Activated T-helper 1 cell treated with anti-CD3 and anti-CD28 coated beads, Interleukin-12 subunit alpha, Interleukin-12 subunit beta, Interleukin-2, Interleukin-4 antibody, amounts not matched to agents 30 ng/mL and 10 ng/mL and 1 ng/mL, durations not matched to agents 14 hours and 24 hours and 36 hours (primary cell): Measurements from ENCODE around the gene PLA2G2E. TPM values are rescaled to one million over a fixed set of nuclear protein-coding genes. Genes with fewer than 3 reads are reported as not detected.

Experiments
- DNase-seq: peaks from one replicate; pipeline ENCODE4 v3.0.0; 2021; ENCODE audit warnings: low spot score
- H3K27ac Mint-ChIP-seq: one replicate; pipeline ENCODE4 v1.8.0; 2021; ENCODE audit warnings: mild to moderate bottlenecking, mixed read lengths
- H3K27me3 Mint-ChIP-seq: one replicate; pipeline ENCODE4 v1.8.0; 2022; ENCODE audit warnings: mild to moderate bottlenecking, moderate library complexity, mixed read lengths; ENCODE audit not compliant: insufficient read depth
- H3K36me3 Mint-ChIP-seq: one replicate; pipeline ENCODE4 v1.8.0; 2021; ENCODE audit warnings: low read depth, mixed read lengths
- H3K4me1 Mint-ChIP-seq: one replicate; pipeline ENCODE4 v1.8.0; 2021; ENCODE audit warnings: low read depth, mixed read lengths
- H3K4me3 Mint-ChIP-seq: one replicate; pipeline ENCODE4 v1.8.0; 2021; ENCODE audit warnings: mild to moderate bottlenecking, moderate library complexity, mixed read lengths
- H3K9me3 Mint-ChIP-seq: one replicate; pipeline ENCODE4 v1.8.0; 2021; ENCODE audit warnings: mixed read lengths
- intact Hi-C: fragments of 100-400 bp; cut with micrococcal nuclease; formaldehyde crosslinking; loops from one replicate; pipeline ENCODE4 v1.15.1; 2024
- total RNA-seq: library from RNA; stranded (reverse); gene quantifications from 2 replicates; pipeline ENCODE4 v1.2.3, GENCODE V29; 2022

PLA2G2E gene
- total RNA-seq = not detected in 2 replicates

GRCh38 chr1:19923137-19923952, at the start of gene PLA2G2E:
PLA2G2E (minus strand) TSS chr1:19923617; CDS start chr1:19923559, 58 bp downstream.
- DNase-seq = no peak
- Mint-ChIP-seq H3K27me3 (peaks cover 5% of the 10 kb centered on the region), H3K4me3 (no peak within 1 kb of the TSS), H3K4me1 (no peaks in the 10 kb centered on the region), H3K36me3 (no peaks in the 10 kb centered on the region), H3K27ac (no peak within 1 kb of the TSS), H3K9me3 (no peaks in the 10 kb centered on the region)
- intact Hi-C loops = no loop called here

- no peak overlapping the region for H3K27ac Mint-ChIP-seq
- DNase-seq = no peak
- peaks cover 28% of the 10 kb centered on the region for H3K27me3 Mint-ChIP-seq
- H3K9me3 Mint-ChIP-seq = no peaks in the 10 kb centered on the region
- intact Hi-C loops = no loop called here
- no peak overlapping the region for H3K4me3 Mint-ChIP-seq
- H3K36me3 Mint-ChIP-seq = no peaks in the 10 kb centered on the region
- no peaks in the 10 kb centered on the region for H3K4me1 Mint-ChIP-seq
Observed at GRCh38 chr1:19971664-19972063, 48.2 kb upstream of the PLA2G2E start.

- Mint-ChIP-seq H3K9me3 (no peaks in the 10 kb centered on the region), H3K4me3 (no peak overlapping the region), H3K36me3 (no peaks in the 10 kb centered on the region), H3K27me3 (peaks cover 25% of the 10 kb centered on the region), H3K4me1 (no peaks in the 10 kb centered on the region), H3K27ac (no peak overlapping the region)
- DNase-seq = no peak
- intact Hi-C loops = no loop called here
Observed at GRCh38 chr1:19969898-19970660, 46.7 kb upstream of the PLA2G2E start.

GRCh38 chr1:19967808-19968207, 44.4 kb upstream of the PLA2G2E start:
- Mint-ChIP-seq H3K27me3 (peaks cover 17% of the 10 kb centered on the region), H3K4me3 (no peak overlapping the region), H3K36me3 (no peaks in the 10 kb centered on the region), H3K27ac (no peak overlapping the region), H3K9me3 (no peaks in the 10 kb centered on the region), H3K4me1 (no peaks in the 10 kb centered on the region)
- DNase-seq = no peak
- intact Hi-C loops = no loop called here

- intact Hi-C loops = no loop called here
- DNase-seq = no peak
- H3K9me3 Mint-ChIP-seq = no peaks in the 10 kb centered on the region
- H3K27ac Mint-ChIP-seq = no peak overlapping the region
- no peaks in the 10 kb centered on the region for H3K36me3 Mint-ChIP-seq
- H3K27me3 Mint-ChIP-seq = peaks cover 10% of the 10 kb centered on the region
- H3K4me1 Mint-ChIP-seq = no peaks in the 10 kb centered on the region
- H3K4me3 Mint-ChIP-seq = no peak overlapping the region
Observed at GRCh38 chr1:19964542-19964941, 41.1 kb upstream of the PLA2G2E start.

GRCh38 chr1:19963636-19964035, 40.2 kb upstream of the PLA2G2E start:
- Mint-ChIP-seq H3K27me3 (peaks cover 8% of the 10 kb centered on the region), H3K9me3 (no peaks in the 10 kb centered on the region), H3K27ac (no peak overlapping the region), H3K36me3 (no peaks in the 10 kb centered on the region), H3K4me3 (no peak overlapping the region), H3K4me1 (no peaks in the 10 kb centered on the region)
- DNase-seq = no peak
- intact Hi-C loops = no loop called here

GRCh38 chr1:19960591-19960990, 37.2 kb upstream of the PLA2G2E start:
- H3K4me1 Mint-ChIP-seq = no peaks in the 10 kb centered on the region
- no peaks in the 10 kb centered on the region for H3K27me3 Mint-ChIP-seq
- H3K9me3 Mint-ChIP-seq = no peaks in the 10 kb centered on the region
- intact Hi-C loops = no loop called here
- H3K4me3 Mint-ChIP-seq = no peak overlapping the region
- DNase-seq = no peak
- H3K36me3 Mint-ChIP-seq = no peaks in the 10 kb centered on the region
- H3K27ac Mint-ChIP-seq = no peak overlapping the region

GRCh38 chr1:19957779-19958178, 34.4 kb upstream of the PLA2G2E start:
- Mint-ChIP-seq H3K27ac (no peak overlapping the region), H3K36me3 (no peaks in the 10 kb centered on the region), H3K9me3 (no peaks in the 10 kb centered on the region), H3K4me1 (no peaks in the 10 kb centered on the region), H3K4me3 (no peak overlapping the region), H3K27me3 (peaks cover 7% of the 10 kb centered on the region)
- intact Hi-C loops = no loop called here
- DNase-seq = no peak

GRCh38 chr1:19955534-19956170, 32.2 kb upstream of the PLA2G2E start:
- Mint-ChIP-seq H3K4me1 (no peaks in the 10 kb centered on the region), H3K27me3 (peaks cover 7% of the 10 kb centered on the region), H3K27ac (no peak overlapping the region), H3K36me3 (no peaks in the 10 kb centered on the region), H3K4me3 (no peak overlapping the region), H3K9me3 (no peaks in the 10 kb centered on the region)
- no peak for DNase-seq
- intact Hi-C loops = no loop called here

GRCh38 chr1:19954059-19954458, 30.6 kb upstream of the PLA2G2E start:
- Mint-ChIP-seq H3K36me3 (no peaks in the 10 kb centered on the region), H3K9me3 (no peaks in the 10 kb centered on the region), H3K4me1 (no peaks in the 10 kb centered on the region), H3K27me3 (peaks cover 7% of the 10 kb centered on the region), H3K27ac (no peak overlapping the region), H3K4me3 (no peak overlapping the region)
- DNase-seq = no peak
- intact Hi-C loops = no loop called here

- intact Hi-C loops = no loop called here
- Mint-ChIP-seq H3K4me3 (no peak overlapping the region), H3K36me3 (no peaks in the 10 kb centered on the region), H3K4me1 (no peaks in the 10 kb centered on the region), H3K9me3 (no peaks in the 10 kb centered on the region), H3K27me3 (peaks cover 12% of the 10 kb centered on the region), H3K27ac (no peak overlapping the region)
- DNase-seq = no peak
Observed at GRCh38 chr1:19949016-19949415, 25.6 kb upstream of the PLA2G2E start.

- DNase-seq = no peak
- Mint-ChIP-seq H3K4me3 (no peak overlapping the region), H3K36me3 (no peaks in the 10 kb centered on the region)
Observed at GRCh38 chr1:19946971-19947370, 23.6 kb upstream of the PLA2G2E start.

GRCh38 chr1:19946331-19946751, 22.9 kb upstream of the PLA2G2E start:
- Mint-ChIP-seq H3K27me3 (peaks cover 5% of the 10 kb centered on the region), H3K36me3 (no peaks in the 10 kb centered on the region), H3K9me3 (no peaks in the 10 kb centered on the region), H3K4me3 (no peak overlapping the region), H3K4me1 (no peaks in the 10 kb centered on the region), H3K27ac (no peak overlapping the region)
- DNase-seq = no peak
- intact Hi-C loops = no loop called here

More at GRCh38 chr1:19946971-19947370, 23.6 kb upstream of the PLA2G2E start:
- Mint-ChIP-seq H3K9me3 (no peaks in the 10 kb centered on the region), H3K27me3 (peaks cover 5% of the 10 kb centered on the region), H3K27ac (no peak overlapping the region), H3K4me1 (no peaks in the 10 kb centered on the region)
- intact Hi-C loops = no loop called here
